Neural crest cell (in vitro differentiated cells): ENCODE results near the gene SSTR1. TPM values are rescaled to one million over a fixed set of nuclear protein-coding genes. Genes with fewer than 3 reads are reported as not detected.
"Not testable (repeated sequence)": the region's sequence is repeated elsewhere in the genome, so short reads cannot be mapped to it uniquely, and the experiment has no call there.

Experiments used
- DNase-seq: peaks from one replicate; pipeline ENCODE4 v3.0.0; 2021; ENCODE audit warnings: low read depth, mixed read lengths, low spot score
- H3K27ac Mint-ChIP-seq: one replicate; pipeline ENCODE4 v1.8.0; 2021; ENCODE audit warnings: mild to moderate bottlenecking, mixed read lengths; ENCODE audit not compliant: unreplicated experiment
- H3K27me3 Mint-ChIP-seq: 2 replicates; pipeline ENCODE4 v1.8.0; 2021; ENCODE audit warnings: low read depth, mild to moderate bottlenecking, mixed read lengths
- H3K36me3 Mint-ChIP-seq: 2 replicates; pipeline ENCODE4 v1.8.0; 2021; ENCODE audit warnings: low read depth, mild to moderate bottlenecking, mixed read lengths
- H3K4me1 Mint-ChIP-seq: 2 replicates; pipeline ENCODE4 v1.8.0; 2021; ENCODE audit warnings: mixed read lengths
- H3K4me3 Mint-ChIP-seq: one replicate; pipeline ENCODE4 v1.8.0; 2021; ENCODE audit warnings: mild to moderate bottlenecking, mixed read lengths
- H3K9me3 Mint-ChIP-seq: 2 replicates; pipeline ENCODE4 v1.8.0; 2021; ENCODE audit warnings: mixed read lengths
- CTCF ChIP-seq: fragments of 200-600 bp; sonication (generic); conservative IDR thresholded peaks from 2 replicates; pipeline ENCODE4 v1.5.0; 2021; ENCODE audit warnings: antibody characterized with exemption, mild to moderate bottlenecking
- total RNA-seq: library from RNA; stranded (reverse); gene quantifications from 2 replicates; pipeline ENCODE4 v1.2.1, GENCODE V29; 2021

Gene SSTR1
- total RNA-seq, 1 donor from 2014 or later, result not detected

- H3K4me3 Mint-ChIP-seq, result no peak overlapping the region
- no peak for DNase-seq
- H3K9me3 Mint-ChIP-seq, result peaks cover 4% of the 10 kb centered on the region
- TF ChIP-seq CTCF, result no peak
- peaks cover 83% of the 10 kb centered on the region for H3K27me3 Mint-ChIP-seq
- H3K27ac Mint-ChIP-seq, result no peak overlapping the region
- no peaks in the 10 kb centered on the region for H3K4me1 Mint-ChIP-seq
- H3K36me3 Mint-ChIP-seq, result peaks cover 3% of the 10 kb centered on the region
These were observed 17.6 kb upstream of the SSTR1 start for GRCh38 chr14:38189930-38190726.

GRCh38 chr14:38190846-38191245 lies 16.9 kb upstream of the SSTR1 start:
- not testable (repeated sequence) for H3K4me1 Mint-ChIP-seq, H3K4me3 Mint-ChIP-seq, H3K36me3 Mint-ChIP-seq, DNase-seq, H3K9me3 Mint-ChIP-seq, H3K27ac Mint-ChIP-seq
- peaks cover 85% of the 10 kb centered on the region for H3K27me3 Mint-ChIP-seq

GRCh38 chr14:38191491-38191890 lies 16.2 kb upstream of the SSTR1 start:
- H3K27me3 Mint-ChIP-seq, result peaks cover 88% of the 10 kb centered on the region
- H3K4me3 Mint-ChIP-seq, result not testable (repeated sequence)

GRCh38 chr14:38197001-38197783 lies 10.5 kb upstream of the SSTR1 start:
- TF ChIP-seq CTCF, result peak; percentile 77
- no peaks in the 10 kb centered on the region for H3K4me1 Mint-ChIP-seq
- H3K27ac Mint-ChIP-seq, result no peak overlapping the region
- peaks cover 3% of the 10 kb centered on the region for H3K36me3 Mint-ChIP-seq
- peaks cover 62% of the 10 kb centered on the region for H3K27me3 Mint-ChIP-seq
- H3K4me3 Mint-ChIP-seq, result no peak overlapping the region
- no peak for DNase-seq
- H3K9me3 Mint-ChIP-seq, result peaks cover 2% of the 10 kb centered on the region

More at GRCh38 chr14:38191491-38191890, 16.2 kb upstream of the SSTR1 start:
- not testable (repeated sequence) for H3K9me3 Mint-ChIP-seq, H3K36me3 Mint-ChIP-seq, DNase-seq, H3K4me1 Mint-ChIP-seq, H3K27ac Mint-ChIP-seq

GRCh38 chr14:38197784-38198335 lies 9.8 kb upstream of the SSTR1 start:
- no peak for DNase-seq
- H3K27ac Mint-ChIP-seq, result no peak overlapping the region
- H3K4me3 Mint-ChIP-seq, result no peak overlapping the region
- peaks cover 62% of the 10 kb centered on the region for H3K27me3 Mint-ChIP-seq
- H3K9me3 Mint-ChIP-seq, result peaks cover 3% of the 10 kb centered on the region
- H3K4me1 Mint-ChIP-seq, result peaks cover 4% of the 10 kb centered on the region
- peaks cover 3% of the 10 kb centered on the region for H3K36me3 Mint-ChIP-seq
- TF ChIP-seq CTCF, result no peak

GRCh38 chr14:38198425-38198824 lies 9.3 kb upstream of the SSTR1 start:
- no peak for DNase-seq
- TF ChIP-seq CTCF, result no peak
- H3K27me3 Mint-ChIP-seq, result peaks cover 60% of the 10 kb centered on the region
- no peak overlapping the region for H3K27ac Mint-ChIP-seq
- H3K4me1 Mint-ChIP-seq, result peaks cover 4% of the 10 kb centered on the region
- H3K36me3 Mint-ChIP-seq, result peaks cover 3% of the 10 kb centered on the region
- H3K4me3 Mint-ChIP-seq, result no peak overlapping the region
- H3K9me3 Mint-ChIP-seq, result peaks cover 3% of the 10 kb centered on the region
